NCI-H1092 (cell line): Measurements from ENCODE around the gene SNX12.

Source experiments
- DNase-seq: peaks from one replicate; lab custom pipeline; 2025; lab: John Stamatoyannopoulos, UW

Gene SNX12

DNA sequence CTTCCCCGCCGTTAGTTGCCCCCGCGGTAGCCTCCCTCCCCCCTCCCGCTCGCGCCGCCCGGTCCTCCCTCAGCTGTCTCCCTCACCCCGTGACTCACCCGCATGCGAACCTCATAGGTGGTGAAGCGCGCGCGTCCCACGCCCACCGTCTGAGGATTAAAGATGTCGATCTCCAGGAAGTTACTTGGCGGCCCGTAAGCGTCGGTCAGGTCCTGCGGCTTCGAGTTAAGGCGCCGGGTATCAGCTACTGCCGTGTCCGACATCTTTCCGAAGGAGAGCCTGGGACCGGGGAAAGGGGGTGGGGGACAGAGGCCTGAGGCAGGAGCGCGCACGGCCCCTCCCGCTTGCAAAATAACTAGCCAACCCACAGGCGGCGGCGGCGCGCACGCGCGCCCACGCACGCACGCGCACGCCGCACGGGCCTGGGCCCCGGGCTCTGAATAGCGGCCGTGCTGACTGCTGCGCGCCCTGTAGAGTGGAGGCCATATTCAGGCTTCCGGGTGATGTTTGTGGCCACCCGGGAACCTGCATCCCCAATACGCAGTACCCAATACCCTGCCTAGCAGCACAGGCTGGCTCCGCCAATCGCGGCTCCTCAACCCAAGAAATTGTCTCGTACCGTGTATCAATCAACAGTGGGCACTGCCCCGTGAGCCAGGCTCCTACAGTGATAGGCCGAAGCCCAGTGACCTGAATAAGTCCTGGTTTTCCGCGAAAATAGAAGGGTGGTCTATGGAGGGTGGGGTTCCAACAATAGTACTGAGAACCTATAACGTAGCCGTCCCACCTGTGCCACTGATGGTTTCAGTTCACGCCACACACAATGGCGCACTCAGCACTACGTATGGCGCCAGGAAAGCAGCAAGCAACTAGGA lies at the start of gene SNX12:
Gene SNX12, minus strand, starts transcription at position 291 of the 875 bp plus-strand sequence. Its CDS starts 28 bp downstream, at position 263.
- peak; percentile 94 for DNase-seq

DNA sequence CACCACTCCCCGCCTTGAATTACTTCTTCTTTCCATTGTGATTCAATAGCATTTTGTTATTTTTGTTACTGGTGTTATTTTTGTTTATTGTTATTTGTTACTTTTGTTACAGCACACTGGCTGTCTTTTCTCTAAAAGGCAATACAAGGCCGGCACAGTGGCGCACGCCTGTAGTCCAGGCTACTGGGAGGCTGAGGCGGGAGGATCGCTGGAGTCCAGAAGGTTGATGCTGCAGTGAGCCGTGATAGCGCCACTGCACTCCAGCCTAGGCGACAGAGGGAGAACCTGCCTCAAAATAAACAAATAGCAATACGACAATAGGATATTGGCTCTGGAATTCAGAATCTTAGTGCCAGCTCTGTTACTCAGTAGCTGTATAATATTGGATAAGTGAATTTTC lies 49.2 kb upstream of the SNX12 start:
- DNase-seq, result no peak

DNA sequence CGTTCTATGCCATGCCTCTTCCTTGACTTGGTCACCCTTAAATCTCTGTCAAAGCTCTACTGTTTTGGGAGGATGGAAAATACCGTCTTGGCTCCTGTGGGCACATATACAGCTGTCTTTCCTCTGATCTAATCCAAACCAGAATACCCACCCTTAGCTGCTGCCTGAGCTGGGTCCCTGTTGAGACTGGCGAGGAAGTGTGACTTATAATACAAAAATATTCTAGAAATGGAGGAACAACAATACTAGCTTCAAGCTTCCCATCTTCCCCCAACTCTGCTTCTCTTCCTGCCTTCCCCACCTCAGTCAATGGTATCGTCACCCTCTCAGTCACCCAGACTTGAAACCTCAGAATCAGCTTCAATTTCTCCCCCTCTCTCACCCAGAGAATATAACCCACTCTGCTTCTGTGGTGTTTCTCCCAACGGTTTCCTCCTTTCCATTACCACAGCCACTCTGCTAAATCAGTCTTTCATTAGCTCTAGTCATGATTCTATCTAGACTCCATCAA lies 43.8 kb upstream of the SNX12 start:
- no peak for DNase-seq

DNA sequence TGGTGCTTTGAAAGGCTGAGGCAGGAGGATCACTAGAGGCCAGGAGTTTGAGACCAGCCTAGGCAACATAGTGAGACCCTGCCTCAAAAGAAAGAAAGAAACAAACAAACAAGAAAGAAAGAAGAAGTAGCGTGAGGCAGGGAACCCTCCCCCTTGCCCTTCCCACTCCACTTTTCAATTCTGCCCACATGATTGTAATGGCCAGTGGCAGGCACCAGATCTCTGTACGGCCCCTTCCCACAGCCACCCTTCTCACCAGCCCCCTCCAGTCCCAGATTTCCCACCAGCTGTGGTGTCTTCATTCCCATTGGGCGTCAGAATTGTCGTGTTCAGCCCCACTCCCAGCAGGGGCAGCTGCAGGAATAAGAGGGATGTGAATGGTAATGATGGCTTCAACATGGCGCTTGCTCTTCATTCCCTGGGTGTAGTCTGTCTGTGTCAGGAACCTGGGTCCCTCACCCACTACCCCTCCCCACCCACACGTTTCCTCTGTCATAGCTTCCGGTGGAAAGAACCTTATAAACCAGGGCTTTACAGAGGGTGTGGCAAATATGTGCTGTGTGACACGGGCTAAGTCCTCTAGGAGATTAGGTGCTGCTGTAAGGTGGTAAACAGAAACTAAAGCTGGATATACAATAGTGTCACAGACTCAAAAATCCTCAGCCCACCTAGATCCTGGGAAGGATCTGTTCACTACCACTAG lies 43.2 kb upstream of the SNX12 start, which contains the start of gene IL2RG:
Gene IL2RG, minus strand, starts transcription at position 437 of the 703 bp plus-strand sequence. Its CDS starts 38 bp downstream, at position 399.
- no peak for DNase-seq

DNA sequence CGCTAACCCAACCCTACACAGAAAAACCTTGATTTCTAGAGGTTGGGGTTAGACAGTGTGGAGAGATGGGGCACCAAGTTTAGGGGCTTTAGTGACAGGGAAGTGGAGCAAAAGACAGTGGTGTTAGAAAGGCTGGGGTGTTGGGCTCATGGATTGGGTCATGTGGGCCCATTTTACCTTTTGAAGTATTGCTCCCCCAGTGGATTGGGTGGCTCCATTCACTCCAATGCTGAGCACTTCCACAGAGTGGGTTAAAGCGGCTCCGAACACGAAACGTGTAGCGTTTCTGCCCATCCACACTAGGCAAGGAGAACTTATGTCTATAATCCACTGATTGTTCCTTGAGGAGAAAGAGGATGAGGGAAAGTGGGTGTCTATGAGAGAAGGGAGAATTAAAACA lies 40.9 kb upstream of the SNX12 start:
- no peak for DNase-seq

DNA sequence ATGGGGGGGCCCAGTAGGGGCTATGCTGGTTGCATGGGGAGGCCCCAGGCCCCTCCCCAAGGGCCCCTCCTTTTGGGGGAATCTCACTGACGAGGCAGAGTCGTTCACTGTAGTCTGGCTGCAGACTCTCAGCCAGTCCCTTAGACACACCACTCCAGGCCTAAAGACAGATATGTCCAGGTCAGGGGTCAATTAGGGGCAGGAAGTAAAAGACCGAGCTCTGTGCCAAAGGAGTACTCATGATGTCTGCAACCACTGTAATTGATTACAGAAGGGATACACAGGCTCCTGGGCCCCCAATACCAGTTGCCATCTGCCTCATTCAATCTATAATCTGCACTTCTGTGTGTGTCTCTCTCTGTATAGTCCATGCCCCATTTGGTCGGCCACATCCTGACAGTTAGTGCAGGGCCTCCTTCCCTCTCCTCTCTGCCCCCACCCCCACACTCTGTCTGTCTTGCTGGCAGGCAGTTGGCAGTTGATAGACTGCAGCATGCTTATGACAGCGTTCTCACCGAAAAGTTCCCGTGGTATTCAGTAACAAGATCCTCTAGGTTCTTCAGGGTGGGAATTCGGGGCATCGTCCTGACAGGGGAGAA lies 39.7 kb upstream of the SNX12 start:
- DNase-seq, result no peak

DNA sequence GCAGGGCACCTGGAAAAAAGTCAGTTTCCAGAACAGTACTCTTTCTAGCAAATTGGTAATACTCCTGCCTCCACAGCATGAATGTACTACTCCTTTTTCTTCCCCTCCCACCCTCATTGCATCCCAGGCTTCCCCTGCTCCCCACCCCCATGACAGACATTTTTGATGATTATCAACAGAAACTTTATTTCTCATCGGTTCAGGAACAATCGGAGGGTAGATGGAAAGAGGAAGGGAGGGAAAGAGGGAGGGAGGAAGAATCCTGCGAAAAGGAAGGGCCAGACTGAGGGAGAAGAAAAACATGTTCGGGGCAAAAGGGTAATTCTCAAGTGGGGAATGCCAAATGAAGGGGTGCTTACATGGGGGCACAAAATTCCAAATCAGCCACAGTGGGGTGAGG lies 39.1 kb upstream of the SNX12 start:
- no peak for DNase-seq

DNA sequence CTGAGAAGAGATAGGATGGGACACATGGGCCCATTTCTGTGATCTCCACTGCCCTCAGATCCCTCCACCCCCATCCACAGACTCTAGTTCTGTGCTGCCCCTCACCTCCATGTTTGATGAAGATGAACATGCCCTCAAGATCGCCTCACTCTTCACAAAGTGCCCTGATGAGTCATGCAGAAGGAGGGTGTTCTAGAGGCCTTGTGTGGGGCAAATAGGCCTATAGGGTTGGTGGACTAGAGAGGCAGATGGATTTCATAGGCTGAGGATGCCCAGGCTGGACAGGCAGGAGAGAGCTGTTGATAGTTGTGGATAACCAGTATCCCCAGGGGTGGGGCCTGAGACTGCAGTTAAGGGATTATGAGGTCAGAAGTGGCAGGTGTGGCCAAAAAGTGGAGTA lies 38.3 kb upstream of the SNX12 start, which contains the start of gene CXorf65:
Gene CXorf65, minus strand, starts transcription at position 314 of the 400 bp plus-strand sequence. Its CDS starts 184 bp downstream, at position 130.
- no peak for DNase-seq

DNA sequence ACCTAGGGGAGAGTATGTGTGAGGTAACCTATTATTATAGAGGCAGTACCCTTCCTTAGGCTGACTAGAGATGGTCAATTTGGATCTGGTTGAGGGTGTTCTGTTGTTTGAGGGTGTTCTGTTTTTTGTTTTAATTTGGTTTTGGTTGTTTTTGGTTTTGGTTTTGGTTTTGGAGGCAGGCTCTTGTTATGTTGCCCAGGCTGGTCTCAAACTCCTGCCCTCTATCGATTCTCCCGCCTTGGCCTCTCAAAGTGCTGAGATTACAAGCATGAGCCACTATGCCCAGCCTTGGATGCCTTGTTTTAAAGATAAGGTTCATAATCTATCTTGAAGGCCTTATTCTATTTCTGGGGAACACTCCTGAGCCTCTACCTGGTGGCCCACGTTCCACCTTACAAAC lies 37.5 kb upstream of the SNX12 start:
- DNase-seq, result no peak

DNA sequence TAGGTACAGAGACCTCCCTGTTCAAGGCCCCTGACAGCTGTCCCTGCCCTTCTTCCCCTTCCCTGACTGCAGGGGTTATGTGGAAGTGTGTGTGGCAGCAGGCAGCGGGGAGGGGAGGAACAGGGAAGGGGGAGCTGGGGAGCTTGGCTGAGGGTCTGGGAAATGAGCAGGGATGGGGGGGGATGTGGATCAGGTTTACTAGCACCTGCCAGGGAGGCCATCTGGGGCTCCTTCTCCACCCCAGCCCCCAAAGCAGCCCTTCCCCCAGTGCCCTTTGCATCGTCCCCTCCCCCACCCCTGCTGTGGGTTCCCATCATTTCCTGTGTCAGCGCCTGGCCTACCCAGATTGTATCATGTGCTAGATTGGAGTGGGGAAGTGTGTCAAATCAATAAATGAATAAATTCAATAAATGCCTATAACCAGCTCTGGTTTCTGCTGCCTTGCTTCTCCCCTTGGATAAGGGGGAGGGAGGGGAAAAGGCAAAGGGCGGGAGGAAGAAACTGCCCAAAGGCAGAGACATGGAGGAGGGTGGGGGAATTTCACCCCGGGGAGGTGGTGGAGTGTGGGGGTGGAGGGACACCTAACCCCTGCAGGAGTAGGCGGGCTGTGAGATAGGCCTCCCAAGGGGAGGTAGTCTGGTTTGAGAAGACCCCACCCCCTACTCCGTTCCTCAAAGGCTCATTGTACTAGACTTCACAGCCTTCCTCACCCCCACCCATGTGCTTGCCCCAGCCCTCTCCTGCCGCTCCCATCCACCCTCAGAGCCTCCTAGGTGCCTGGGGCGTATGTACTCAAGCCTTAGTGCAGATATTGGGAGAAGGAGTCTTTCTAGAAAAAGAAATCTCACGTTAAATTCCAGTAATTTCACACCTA lies 35.2 kb upstream of the SNX12 start:
- no peak for DNase-seq

DNA sequence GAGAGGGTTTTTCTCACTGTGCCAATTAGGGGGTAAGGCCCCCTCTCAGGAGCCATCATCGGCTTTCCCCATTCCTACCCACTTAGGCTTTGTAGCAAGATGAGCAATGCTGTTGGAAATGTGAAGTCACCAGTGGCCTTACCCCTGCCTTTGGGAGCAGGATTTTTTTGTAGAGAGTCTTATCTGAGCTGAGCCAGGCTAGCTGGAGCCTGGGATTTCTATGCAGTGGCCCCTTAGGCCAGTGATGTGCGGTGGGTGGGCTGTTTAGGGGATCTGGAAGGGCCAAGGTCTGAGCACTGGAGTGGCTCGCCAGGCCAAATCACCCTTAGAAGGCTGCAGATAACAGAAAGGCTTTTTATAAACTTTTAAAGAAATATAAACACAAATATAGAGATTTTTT lies 34.2 kb upstream of the SNX12 start:
- no peak for DNase-seq

DNA sequence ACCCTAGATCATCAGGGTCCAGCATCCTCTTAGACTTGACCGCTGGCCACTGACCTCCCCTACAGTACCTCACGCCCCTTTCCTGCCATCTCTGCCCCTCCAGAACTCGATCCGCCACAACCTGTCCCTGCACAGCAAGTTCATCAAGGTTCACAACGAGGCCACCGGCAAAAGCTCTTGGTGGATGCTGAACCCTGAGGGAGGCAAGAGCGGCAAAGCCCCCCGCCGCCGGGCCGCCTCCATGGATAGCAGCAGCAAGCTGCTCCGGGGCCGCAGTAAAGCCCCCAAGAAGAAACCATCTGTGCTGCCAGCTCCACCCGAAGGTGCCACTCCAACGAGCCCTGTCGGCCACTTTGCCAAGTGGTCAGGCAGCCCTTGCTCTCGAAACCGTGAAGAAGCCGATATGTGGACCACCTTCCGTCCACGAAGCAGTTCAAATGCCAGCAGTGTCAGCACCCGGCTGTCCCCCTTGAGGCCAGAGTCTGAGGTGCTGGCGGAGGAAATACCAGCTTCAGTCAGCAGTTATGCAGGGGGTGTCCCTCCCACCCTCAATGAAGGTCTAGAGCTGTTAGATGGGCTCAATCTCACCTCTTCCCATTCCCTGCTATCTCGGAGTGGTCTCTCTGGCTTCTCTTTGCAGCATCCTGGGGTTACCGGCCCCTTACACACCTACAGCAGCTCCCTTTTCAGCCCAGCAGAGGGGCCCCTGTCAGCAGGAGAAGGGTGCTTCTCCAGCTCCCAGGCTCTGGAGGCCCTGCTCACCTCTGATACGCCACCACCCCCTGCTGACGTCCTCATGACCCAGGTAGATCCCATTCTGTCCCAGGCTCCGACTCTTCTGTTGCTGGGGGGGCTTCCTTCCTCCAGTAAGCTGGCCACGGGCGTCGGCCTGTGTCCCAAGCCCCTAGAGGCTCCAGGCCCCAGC lies 32.7 kb upstream of the SNX12 start:
- DNase-seq, result no peak

DNA sequence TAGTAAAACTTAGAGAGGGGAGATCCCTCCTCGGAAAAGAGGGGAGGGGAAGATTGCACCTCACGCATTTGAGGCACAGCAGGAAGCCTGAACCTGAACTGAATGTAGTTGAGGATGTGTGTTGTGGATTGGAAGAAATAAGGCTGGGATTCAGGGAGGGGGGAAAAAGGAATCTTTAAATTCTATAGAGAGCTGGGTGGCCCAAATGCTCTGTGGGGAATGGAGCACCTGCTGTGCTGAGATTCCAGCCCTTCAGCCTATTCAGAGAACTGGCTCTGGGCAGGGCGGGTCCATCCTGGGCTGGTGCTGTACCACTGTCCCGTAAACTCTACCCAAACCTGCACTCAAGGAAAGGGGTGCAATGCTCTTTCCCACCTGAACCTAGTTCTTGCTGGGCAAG lies 31.6 kb upstream of the SNX12 start:
- DNase-seq, result no peak

DNA sequence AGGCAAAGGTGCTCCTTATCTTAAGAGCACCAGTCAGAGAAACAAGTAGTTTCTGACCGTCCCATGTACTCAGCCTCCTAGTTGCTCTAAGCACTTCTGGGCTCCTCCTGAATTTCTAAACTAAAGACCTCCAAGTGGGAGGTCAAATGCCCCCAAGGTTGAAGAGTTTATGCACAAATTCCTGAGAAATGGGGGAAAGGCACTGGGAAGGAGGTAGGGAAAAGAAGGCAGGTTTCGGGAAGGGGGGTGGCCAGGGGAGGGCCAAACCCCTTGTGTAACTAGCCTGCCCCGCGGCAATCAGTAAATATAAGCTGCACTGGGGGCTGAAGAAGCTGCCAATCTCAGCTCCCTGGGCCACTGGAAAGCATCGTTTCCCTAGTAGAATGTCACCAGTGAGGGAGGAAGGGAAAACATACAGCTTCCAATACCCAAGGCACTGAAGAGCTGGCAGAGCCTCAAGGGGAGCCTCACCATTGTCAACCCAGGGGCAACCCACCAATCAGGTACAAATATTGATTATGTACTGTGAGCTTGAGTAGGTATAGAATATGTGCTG lies 30.9 kb upstream of the SNX12 start:
- no peak for DNase-seq

DNA sequence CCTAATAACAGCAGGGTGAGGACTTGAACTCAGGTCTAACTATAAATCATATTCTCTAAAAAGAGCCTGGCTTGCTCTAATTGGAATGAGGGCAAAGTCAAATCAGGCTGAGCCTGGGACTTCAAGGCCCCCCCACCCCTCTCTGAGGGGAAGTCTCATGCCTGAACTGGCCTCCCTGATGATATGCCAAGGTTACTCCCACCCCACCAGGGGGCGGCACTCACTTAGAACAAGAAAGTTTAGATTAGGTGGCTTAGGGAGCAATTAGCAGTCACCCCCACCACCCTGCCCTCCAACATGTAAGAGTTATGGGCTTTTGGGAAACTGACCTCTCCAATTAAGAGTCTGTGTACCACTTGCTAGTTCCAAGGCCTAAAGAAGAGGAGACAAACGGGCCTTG lies 30.2 kb upstream of the SNX12 start:
- DNase-seq, result no peak

DNA sequence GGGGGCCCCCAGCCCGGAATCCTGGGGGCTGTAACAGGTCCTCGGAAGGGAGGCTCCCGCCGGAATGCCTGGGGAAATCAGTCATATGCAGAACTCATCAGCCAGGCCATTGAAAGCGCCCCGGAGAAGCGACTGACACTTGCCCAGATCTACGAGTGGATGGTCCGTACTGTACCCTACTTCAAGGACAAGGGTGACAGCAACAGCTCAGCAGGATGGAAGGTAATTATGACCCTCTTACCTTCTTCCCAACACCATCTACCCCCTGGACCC lies 28.6 kb upstream of the SNX12 start:
- DNase-seq, result no peak

DNA sequence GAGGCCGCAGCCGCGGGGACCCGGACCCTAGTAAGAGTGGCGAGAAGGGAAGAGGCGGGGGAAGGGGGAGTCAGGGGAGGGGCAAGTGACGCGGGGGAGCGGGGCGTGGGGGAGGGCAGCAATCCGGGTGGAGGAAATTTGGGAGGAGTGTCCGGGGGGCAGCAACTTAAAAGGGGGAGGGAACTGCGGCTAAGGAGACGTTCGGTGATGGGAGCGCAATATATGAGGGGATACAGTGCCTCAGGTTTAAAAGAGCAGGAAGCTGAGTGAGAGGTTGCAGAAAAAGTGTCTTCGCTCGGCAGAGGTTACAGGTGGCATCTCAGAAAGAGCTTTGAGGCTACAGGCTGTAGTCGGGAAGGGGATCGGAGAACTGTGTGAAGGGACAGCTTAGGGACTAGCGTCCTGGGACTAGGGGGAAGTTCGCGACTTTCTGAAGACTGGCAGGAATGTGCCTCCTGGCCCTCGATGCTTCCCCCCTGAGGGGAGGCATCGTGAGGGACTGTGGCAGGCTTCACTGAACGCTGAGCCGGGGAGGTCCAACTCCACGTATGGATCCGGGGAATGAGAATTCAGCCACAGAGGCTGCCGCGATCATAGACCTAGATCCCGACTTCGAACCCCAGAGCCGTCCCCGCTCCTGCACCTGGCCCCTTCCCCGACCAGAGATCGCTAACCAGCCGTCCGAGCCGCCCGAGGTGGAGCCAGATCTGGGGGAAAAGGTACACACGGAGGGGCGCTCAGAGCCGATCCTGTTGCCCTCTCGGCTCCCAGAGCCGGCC lies 28.0 kb upstream of the SNX12 start:
- DNase-seq, result no peak

DNA sequence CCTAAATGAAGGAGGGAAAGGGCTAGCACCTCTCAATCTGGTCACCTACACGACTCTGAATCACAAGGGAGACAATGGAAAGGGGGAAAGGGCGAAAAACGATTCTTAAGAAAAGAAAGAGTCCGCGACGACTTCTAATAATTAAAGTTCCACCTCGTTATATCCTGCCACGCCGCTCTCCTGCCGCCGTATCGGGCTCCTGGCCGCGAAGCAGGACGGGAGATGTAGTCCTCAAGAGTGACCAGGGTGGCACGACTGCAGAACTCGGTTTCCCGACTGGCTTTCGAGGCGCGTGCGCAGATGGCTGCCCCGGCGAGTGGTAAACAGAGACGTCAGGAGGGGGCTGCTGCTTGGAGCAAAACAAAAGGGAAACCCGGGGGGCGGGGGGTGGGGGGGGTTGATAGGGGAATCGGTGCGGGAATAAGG lies 27.4 kb upstream of the SNX12 start, which contains the start of gene FOXO4:
Gene FOXO4, plus strand, starts transcription at position 297 of the 426 bp plus-strand sequence. CDS start 678 bp downstream, outside the sequence.
- DNase-seq, result peak; percentile 82

DNA sequence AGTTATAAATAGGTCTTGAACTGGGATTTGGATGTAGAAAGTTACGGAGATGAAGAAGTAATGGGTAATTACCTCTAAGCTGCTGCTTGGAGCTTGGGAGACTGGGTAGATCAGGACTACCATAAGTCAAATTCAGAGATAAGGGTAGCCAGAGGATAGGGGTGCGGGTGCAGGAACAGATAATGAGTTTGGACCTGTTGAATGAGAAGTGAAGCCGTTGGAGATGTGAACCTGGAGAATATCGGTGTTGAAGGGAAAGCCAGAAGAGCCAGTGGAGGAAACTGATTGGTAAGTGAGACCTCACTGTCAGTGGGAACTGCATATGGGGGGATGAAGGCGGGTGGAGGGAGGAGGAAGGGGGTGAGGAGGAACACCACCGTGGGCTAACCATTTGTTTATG lies 26.9 kb upstream of the SNX12 start:
- DNase-seq, result no peak
